Gastroesophageal sphincter (tissue), 4 donors: ENCODE data around the gene RPUSD3. TPM values are rescaled to one million over a fixed set of nuclear protein-coding genes. Genes with fewer than 3 reads are reported as not detected.

Source experiments
- ATAC-seq: fragments of 150-250 bp; one replicate; pipeline ENCODE4 v1.9.1; 2016; ENCODE audit warnings: mild to moderate bottlenecking, moderate library complexity
- H3K27ac ChIP-seq, 4 donors: fragments of 200-600 bp; sonication (generic) in 3 of 4; 1 replicate in 3 of 4; 2 replicates in 1 of 4; pipeline ENCODE4 v1.5.1; 2016 to 2019
- H3K27me3 ChIP-seq: fragments of 200-600 bp; sonication (generic); one replicate; pipeline ENCODE4 v1.5.1; 2019
- H3K36me3 ChIP-seq, 2 donors: fragments of 200-600 bp; sonication (generic); one replicate each; pipeline ENCODE4 v1.5.1; 2019; ENCODE audit warnings: control low read depth in 1 of 2
- H3K4me1 ChIP-seq, 3 donors: fragments of 200-600 bp; sonication (generic); 1 replicate in 2 of 3; 2 replicates in 1 of 3; pipeline ENCODE4 v1.5.1; 2016 to 2019; ENCODE audit warnings: control low read depth in 2 of 3
- H3K4me3 ChIP-seq, 2 donors: fragments of 200-600 bp; sonication (generic); one replicate each; pipeline ENCODE4 v1.5.1; 2019; ENCODE audit warnings: mild to moderate bottlenecking in 1 of 2, moderate library complexity in 1 of 2
- H3K9me3 ChIP-seq, 3 donors: fragments of 200-600 bp; sonication (generic); one replicate each; pipeline ENCODE4 v1.5.1; 2017 to 2019; ENCODE audit warnings: control low read depth in 2 of 3
- EP300 ChIP-seq: sonication (generic); formaldehyde crosslinking; IDR thresholded peaks from one replicate; pipeline ENCODE4 v1.6.1; 2017; ENCODE audit warnings: antibody characterized with exemption, mild to moderate bottlenecking
- POLR2A ChIP-seq, 2 donors: fragments of 450-650 bp; IDR thresholded peaks; one replicate each; pipeline ENCODE4 v1.6.1; 2017; ENCODE audit warnings: antibody characterized with exemption in 2 of 2, mild to moderate bottlenecking in 2 of 2, moderate library complexity in 1 of 2
- POLR2AphosphoS5 ChIP-seq: sonication (generic); formaldehyde crosslinking; IDR thresholded peaks from one replicate; pipeline ENCODE4 v1.6.1; 2017; ENCODE audit warnings: antibody characterized with exemption
- WGBS, 2 donors: methylation state at CpG; one replicate each; pipeline ENCODE4 v1.1.5; 2018; ENCODE audit warnings: low coverage in 1 of 2; 5-methylcytosine and 5-hydroxymethylcytosine counted together
- total RNA-seq, 4 donors: library from RNA; depleted of rRNA; stranded (reverse); fragments of >200 nt; gene quantifications; one replicate each; pipeline ENCODE4 v1.1.0, GENCODE V29; 2016
- TF ChIP-seq, protein P1 (sequence below), 4 experiments: fragments of 200-600 bp in 2 of 4; fragments of 450-650 bp in 2 of 4; sonication (generic) in 1 of 4; IDR thresholded peaks; one replicate each; pipeline ENCODE4 v1.5.1; 2017 to 2019; ENCODE audit warnings: antibody characterized with exemption in 4 of 4, mild to moderate bottlenecking in 2 of 4, moderate library complexity in 2 of 4

The RPUSD3 gene
- total RNA-seq, 4 donors from 2014 or later = 23.7 to 43.1 (median 32.6) TPM

DNA sequence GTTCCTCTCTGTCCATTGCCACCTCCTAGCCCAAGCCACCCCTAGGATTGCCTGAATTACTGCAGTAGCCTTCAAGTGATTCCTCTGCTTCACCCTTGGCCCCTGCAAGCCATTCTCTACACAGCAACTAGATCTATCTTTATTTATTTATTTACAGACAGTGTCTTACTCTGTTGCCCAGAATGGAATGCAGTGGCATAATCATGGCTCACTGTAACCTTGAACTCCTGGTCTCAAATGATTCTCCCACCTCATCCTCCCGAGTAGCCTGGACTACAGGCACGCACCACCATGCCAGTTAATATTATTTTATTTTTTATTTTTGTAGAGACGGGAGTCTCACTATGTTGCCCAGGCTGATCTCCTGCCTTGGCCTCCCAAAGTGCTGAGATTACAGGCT, 44.7 kb upstream of the RPUSD3 start:
- Histone ChIP-seq H3K4me1 (peaks cover 0 to 30% (median 0%) of the 10 kb centered on the region in 3 donors), H3K27me3 (no peaks in the 10 kb centered on the region), H3K36me3 (peaks cover 0 to 12% of the 10 kb centered on the region in 2 donors), H3K27ac (no peak overlapping the region), H3K4me3 (no peak overlapping the region), H3K9me3 (no peaks in the 10 kb centered on the region)
- ATAC-seq = no peak
- no peak for TF ChIP-seq POLR2AphosphoS5
- TF ChIP-seq, protein P1, sequence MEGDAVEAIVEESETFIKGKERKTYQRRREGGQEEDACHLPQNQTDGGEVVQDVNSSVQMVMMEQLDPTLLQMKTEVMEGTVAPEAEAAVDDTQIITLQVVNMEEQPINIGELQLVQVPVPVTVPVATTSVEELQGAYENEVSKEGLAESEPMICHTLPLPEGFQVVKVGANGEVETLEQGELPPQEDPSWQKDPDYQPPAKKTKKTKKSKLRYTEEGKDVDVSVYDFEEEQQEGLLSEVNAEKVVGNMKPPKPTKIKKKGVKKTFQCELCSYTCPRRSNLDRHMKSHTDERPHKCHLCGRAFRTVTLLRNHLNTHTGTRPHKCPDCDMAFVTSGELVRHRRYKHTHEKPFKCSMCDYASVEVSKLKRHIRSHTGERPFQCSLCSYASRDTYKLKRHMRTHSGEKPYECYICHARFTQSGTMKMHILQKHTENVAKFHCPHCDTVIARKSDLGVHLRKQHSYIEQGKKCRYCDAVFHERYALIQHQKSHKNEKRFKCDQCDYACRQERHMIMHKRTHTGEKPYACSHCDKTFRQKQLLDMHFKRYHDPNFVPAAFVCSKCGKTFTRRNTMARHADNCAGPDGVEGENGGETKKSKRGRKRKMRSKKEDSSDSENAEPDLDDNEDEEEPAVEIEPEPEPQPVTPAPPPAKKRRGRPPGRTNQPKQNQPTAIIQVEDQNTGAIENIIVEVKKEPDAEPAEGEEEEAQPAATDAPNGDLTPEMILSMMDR (IDR thresholded peaks at IDR 0.05) = no peak
- TF ChIP-seq EP300 = no peak
- no peak for TF ChIP-seq POLR2A (IDR thresholded peaks at IDR 0.05)
- WGBS, 2 donors = 85% methylated on average over 3 of the region's 3 CpGs; no CpG with 5 or more reads in 1 of the 2 donors

DNA sequence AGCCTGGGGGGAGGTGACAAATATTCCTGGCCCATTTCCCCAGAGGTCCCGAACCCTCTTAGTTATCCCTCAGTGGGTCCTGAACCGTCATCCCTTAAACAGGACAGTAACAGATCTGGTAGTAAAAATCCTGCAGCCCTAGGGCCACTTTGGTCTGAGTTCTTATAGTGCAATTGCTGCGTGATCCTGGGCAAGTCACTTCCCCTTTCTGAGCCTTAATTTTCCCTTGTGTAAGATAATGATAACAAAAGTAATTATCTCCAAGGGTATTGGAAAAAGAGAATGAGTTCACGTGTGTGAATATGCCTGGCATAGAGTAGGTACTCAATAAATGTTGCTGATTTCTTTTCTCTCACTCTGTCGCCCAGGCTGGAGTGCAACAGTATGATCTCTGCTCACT, 43.7 kb upstream of the RPUSD3 start:
- 78 to 91% methylated on average over 5 of the region's 5 CpGs for WGBS, 2 donors
- Histone ChIP-seq H3K4me3 (no peak overlapping the region), H3K36me3 (peaks cover 0 to 2% of the 10 kb centered on the region in 2 donors), H3K4me1 (peaks cover 0 to 21% (median 0%) of the 10 kb centered on the region in 3 donors), H3K9me3 (no peaks in the 10 kb centered on the region), H3K27me3 (no peaks in the 10 kb centered on the region), H3K27ac (no peak overlapping the region)
- no peak for TF ChIP-seq POLR2A (IDR thresholded peaks at IDR 0.05)
- TF ChIP-seq, protein P1 (IDR thresholded peaks at IDR 0.05) = no peak
- TF ChIP-seq EP300 = no peak
- no peak for ATAC-seq

DNA sequence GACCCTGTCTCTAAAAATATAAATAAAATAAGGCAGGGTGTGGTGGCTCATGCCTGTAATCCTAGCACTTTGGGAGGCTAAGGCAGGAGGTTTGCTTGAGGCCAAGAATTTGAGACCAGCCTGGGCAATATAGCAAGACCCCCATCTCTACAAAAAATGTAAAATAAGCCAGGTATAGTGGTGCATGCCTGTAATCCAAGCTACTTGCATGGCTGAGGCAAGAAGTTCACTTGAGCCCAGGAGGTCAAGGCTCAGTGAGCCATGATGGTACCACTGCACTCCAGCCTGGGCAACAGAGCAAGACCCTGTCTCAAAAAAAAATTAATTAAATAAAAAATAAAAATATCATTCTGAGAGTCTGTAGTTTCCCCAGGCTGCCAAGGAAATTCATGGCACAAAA, 42.5 kb upstream of the RPUSD3 start:
- ATAC-seq = no peak

DNA sequence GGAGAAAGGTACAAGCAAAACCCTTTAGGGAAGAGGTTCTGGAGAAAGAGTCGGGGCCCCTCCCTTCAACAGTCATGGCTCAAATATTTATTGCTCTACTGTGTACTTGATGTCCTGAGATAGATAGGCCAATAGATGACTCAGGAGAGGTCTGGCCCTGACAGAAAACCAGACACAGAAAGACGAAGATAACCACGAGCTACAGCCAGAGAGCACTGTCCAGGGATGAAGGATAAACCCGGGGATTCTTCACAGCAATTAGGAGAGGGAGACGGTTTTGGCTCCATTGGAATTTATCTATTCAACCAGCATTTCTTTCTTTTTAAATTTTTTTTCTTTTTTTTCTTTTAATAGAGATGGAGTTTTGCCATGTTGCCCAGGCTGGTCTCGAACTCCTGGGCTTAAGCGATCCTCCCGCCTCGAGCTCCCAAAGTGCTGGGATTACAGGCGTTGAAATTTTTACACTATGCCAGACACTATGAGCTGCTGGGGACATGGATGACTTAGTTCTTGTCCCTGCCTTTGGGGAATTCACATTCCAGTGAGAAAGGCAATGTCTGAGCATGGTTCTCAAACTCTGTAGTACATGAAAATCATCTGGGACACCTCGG, 40.9 kb upstream of the RPUSD3 start:
- 54 to 78% methylated on average over 5 to 6 of the region's 11 CpGs for WGBS, 2 donors
- H3K27ac ChIP-seq = no peak overlapping the region
- no peaks in the 10 kb centered on the region for H3K9me3 ChIP-seq
- H3K4me1 ChIP-seq = no peaks in the 10 kb centered on the region
- peak; percentile 80 for ATAC-seq
- no peak overlapping the region for H3K4me3 ChIP-seq
- H3K36me3 ChIP-seq = no peaks in the 10 kb centered on the region
- no peak for TF ChIP-seq POLR2A (IDR thresholded peaks at IDR 0.05)
- TF ChIP-seq, protein P1 (IDR thresholded peaks at IDR 0.05) = no peak
- no peak for TF ChIP-seq POLR2AphosphoS5
- TF ChIP-seq EP300 = no peak
- no peaks in the 10 kb centered on the region for H3K27me3 ChIP-seq

More for the DNA sequence above, 42.5 kb upstream of the RPUSD3 start:
- Histone ChIP-seq H3K4me3 (no peak overlapping the region), H3K4me1 (peaks cover 0 to 10% (median 0%) of the 10 kb centered on the region in 3 donors), H3K9me3 (no peaks in the 10 kb centered on the region), H3K36me3 (no peaks in the 10 kb centered on the region), H3K27me3 (no peaks in the 10 kb centered on the region), H3K27ac (no peak overlapping the region)
- no peak for TF ChIP-seq POLR2AphosphoS5
- no peak for TF ChIP-seq POLR2A (IDR thresholded peaks at IDR 0.05)
- TF ChIP-seq EP300 = no peak
- TF ChIP-seq, protein P1 (IDR thresholded peaks at IDR 0.05) = no peak

DNA sequence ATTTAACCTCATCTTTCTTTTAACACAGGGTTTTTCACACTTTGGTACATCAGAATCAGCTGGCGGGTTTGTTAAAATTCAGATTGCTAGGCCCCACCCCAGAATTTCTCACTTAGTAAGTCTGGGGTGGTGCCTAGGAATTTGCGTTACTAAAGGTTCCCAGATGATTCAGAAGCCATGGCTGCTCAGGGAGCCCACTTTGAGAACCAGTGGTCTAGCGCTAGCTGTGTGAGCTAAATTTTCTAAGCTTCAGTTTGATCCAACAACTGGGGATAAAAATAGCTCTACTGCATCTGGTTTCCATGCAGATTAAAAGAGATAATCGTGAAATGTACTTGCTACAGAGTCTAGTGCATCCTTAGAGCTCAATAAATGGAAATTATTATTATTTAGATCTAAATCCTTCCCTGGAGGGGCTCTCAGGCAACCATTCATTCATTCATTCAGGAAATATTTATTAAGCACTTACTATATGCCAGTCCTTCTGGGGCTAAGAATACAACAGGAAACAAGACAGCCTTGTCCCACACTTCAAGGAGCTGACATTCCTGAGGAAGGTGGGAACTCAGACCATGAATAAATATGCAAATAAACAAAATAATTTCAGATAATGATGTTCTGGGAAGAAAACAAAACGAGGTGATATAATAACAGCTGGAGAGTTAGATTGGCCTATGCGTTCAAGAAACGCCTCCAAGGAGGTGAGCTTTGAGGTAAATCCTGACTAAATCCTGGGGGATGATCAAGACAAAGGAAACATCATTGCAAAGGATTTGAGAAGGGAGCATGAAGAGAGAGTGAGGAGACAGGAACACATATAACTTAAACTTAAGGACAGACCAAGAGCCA, 40.1 kb upstream of the RPUSD3 start:
- Histone ChIP-seq H3K4me1 (no peaks in the 10 kb centered on the region), H3K9me3 (no peaks in the 10 kb centered on the region), H3K27me3 (no peaks in the 10 kb centered on the region), H3K27ac (no peak overlapping the region), H3K36me3 (no peaks in the 10 kb centered on the region), H3K4me3 (no peak overlapping the region)
- WGBS, 2 donors = 68 to 75% methylated on average over 5 to 7 of the region's 7 CpGs
- TF ChIP-seq POLR2A (IDR thresholded peaks at IDR 0.05) = no peak
- ATAC-seq = no peak
